GM12872 (cell line): Measurements from ENCODE around the gene TXNDC9.

Experiments used
- CTCF ChIP-seq: IDR thresholded peaks from 3 replicates; pipeline ENCODE4 v1.5.1; 2011; ENCODE audit warnings: low read depth, mild to moderate bottlenecking, low read length, moderate library complexity; ENCODE audit not compliant: insufficient read depth

Gene TXNDC9

GRCh38 chr2:99335911-99336803 lies at the start of gene TXNDC9:
Gene TXNDC9 (minus strand): TSS chr2:99336333. CDS start chr2:99333210, 3,123 bp downstream.
- no peak for TF ChIP-seq CTCF

- TF ChIP-seq CTCF = no peak
Measured at GRCh38 chr2:99382143-99382542, 46.0 kb upstream of the TXNDC9 start.

GRCh38 chr2:99380376-99381010 lies 44.4 kb upstream of the TXNDC9 start:
- no peak for TF ChIP-seq CTCF

GRCh38 chr2:99377879-99378278 lies 41.7 kb upstream of the TXNDC9 start:
- TF ChIP-seq CTCF = no peak

GRCh38 chr2:99376254-99376864 lies 40.2 kb upstream of the TXNDC9 start:
- no peak for TF ChIP-seq CTCF

- TF ChIP-seq CTCF = no peak
Measured at GRCh38 chr2:99374747-99375146, 38.6 kb upstream of the TXNDC9 start.

GRCh38 chr2:99373144-99373543 lies 37.0 kb upstream of the TXNDC9 start:
- no peak for TF ChIP-seq CTCF
